SK-N-SH (cell line): ENCODE data around the gene XIST. TPM values are rescaled to one million over a fixed set of nuclear protein-coding genes. Genes with fewer than 3 reads are reported as not detected.

Source experiments
- CTCF ChIA-PET: fragments of 300-600, 350-600 bp; formaldehyde crosslinking; extraction: SDS; loops from one replicate; lab custom pipeline; 2021; lab: Yijun Ruan, JAX
- POLR2A ChIA-PET: fragments of 350-600 bp; sonication (Branson Sonifier 250); formaldehyde crosslinking; extraction: SDS; loops from one replicate; lab custom pipeline; 2020; ENCODE audit warnings: antibody characterized with exemption, inconsistent platforms; lab: Yijun Ruan, JAX
- DNase-seq: peaks from one replicate; pipeline ENCODE4 v3.0.0; 2012
- H2AFZ ChIP-seq: fragments of 200-600 bp; sonication (generic); 2 replicates; pipeline ENCODE4 v1.8.1; 2016; ENCODE audit warnings: antibody characterized with exemption, mild to moderate bottlenecking, low read depth
- H3F3A ChIP-seq: fragments of 200-600 bp; sonication (generic); replicated peaks from 2 replicates; pipeline ENCODE3; 2016; ENCODE audit warnings: antibody characterized with exemption, mild to moderate bottlenecking; ENCODE audit not compliant: insufficient read depth
- H3K27ac ChIP-seq, 2 experiments: fragments of 200-500 bp in 1 of 2; fragments of 200-600 bp in 1 of 2; sonication (Bioruptor generic) in 1 of 2; sonication (generic), shearing (Covaris generic) in 1 of 2; 2 replicates each; pipeline versions ENCODE4 v1.5.1 to v1.6.1; 2014 to 2016; ENCODE audit warnings: low read depth in 2 of 2, inconsistent platforms in 1 of 2, low read length in 1 of 2, mild to moderate bottlenecking in 1 of 2, mixed read lengths in 1 of 2
- H3K27me3 ChIP-seq: fragments of 200-600 bp; sonication (generic), shearing (Covaris generic); 2 replicates; pipeline ENCODE4 v1.6.1; 2016; ENCODE audit warnings: mixed run types; ENCODE audit not compliant: insufficient read depth
- H3K36me3 ChIP-seq, 2 experiments: fragments of 200-500 bp in 1 of 2; fragments of 200-600 bp in 1 of 2; sonication (Bioruptor generic) in 1 of 2; sonication (generic) in 1 of 2; replicated peaks in 1 of 2; 2 replicates each; pipeline versions ENCODE3 to v1.5.1; 2014 to 2016; ENCODE audit warnings: low read length in 1 of 2, mild to moderate bottlenecking in 1 of 2; ENCODE audit not compliant: insufficient read depth in 2 of 2, control insufficient read depth in 1 of 2
- H3K4me1 ChIP-seq, 2 experiments: fragments of 200-500 bp in 1 of 2; fragments of 200-600 bp in 1 of 2; sonication (Bioruptor generic) in 1 of 2; sonication (generic), shearing (Covaris generic) in 1 of 2; 2 replicates each; pipeline versions ENCODE4 v1.5.1 to v1.6.1; 2014 to 2016; ENCODE audit warnings: low read depth in 1 of 2, low read length in 1 of 2, mixed run types in 1 of 2; ENCODE audit not compliant: insufficient read depth in 2 of 2, control insufficient read depth in 1 of 2
- H3K4me2 ChIP-seq: fragments of 200-600 bp; sonication (generic), shearing (Covaris generic); 2 replicates; pipeline ENCODE4 v1.6.1; 2017; ENCODE audit warnings: mixed run types
- H3K4me3 ChIP-seq, 2 experiments: fragments of 200-500 bp in 1 of 2; fragments of 200-600 bp in 1 of 2; sonication (Bioruptor generic) in 1 of 2; sonication (generic), shearing (Covaris generic) in 1 of 2; 2 replicates each; pipeline versions ENCODE4 v1.5.1 to v1.8.1; 2014 to 2016; ENCODE audit warnings: low read depth in 2 of 2, inconsistent platforms in 1 of 2, low read length in 1 of 2, mild to moderate bottlenecking in 1 of 2, mixed read lengths in 1 of 2, moderate library complexity in 1 of 2
- H3K79me2 ChIP-seq: fragments of 200-600 bp; sonication (generic); 2 replicates; pipeline ENCODE4 v1.8.1; 2017; ENCODE audit warnings: mild to moderate bottlenecking; ENCODE audit not compliant: insufficient read depth
- H3K9ac ChIP-seq: fragments of 200-600 bp; sonication (generic); 2 replicates; pipeline ENCODE4 v1.6.1; 2017; ENCODE audit warnings: mixed run types
- H3K9me2 ChIP-seq: fragments of 200-600 bp; sonication (generic); 2 replicates; pipeline ENCODE4 v1.6.1; 2017; ENCODE audit warnings: mixed run types
- H3K9me3 ChIP-seq: fragments of 200-600 bp; sonication (generic); 2 replicates; pipeline ENCODE4 v1.6.1; 2017; ENCODE audit warnings: mixed run types, mild to moderate bottlenecking, moderate library complexity
- H4K20me1 ChIP-seq: fragments of 200-600 bp; sonication (generic); 2 replicates; pipeline ENCODE4 v1.6.1; 2017; ENCODE audit warnings: mild to moderate bottlenecking, mixed run types; ENCODE audit not compliant: insufficient read depth
- CHD2 ChIP-seq: fragments of 150-350 bp; IDR thresholded peaks from 2 replicates; pipeline ENCODE4 v1.6.1; 2018; ENCODE audit warnings: low read length; ENCODE audit not compliant: partially characterized antibody
- EP300 ChIP-seq, 2 experiments: IDR thresholded peaks; 2 replicates each; pipeline versions ENCODE4 v1.4.0 to v1.6.1; 2012; ENCODE audit warnings: borderline replicate concordance in 1 of 2, low read depth in 1 of 2, low read length in 1 of 2
- FOXJ3 ChIP-seq: sonication (generic); formaldehyde crosslinking; IDR thresholded peaks from 2 replicates; pipeline ENCODE4 v1.5.1; 2020; ENCODE audit warnings: mild to moderate bottlenecking, missing genetic modification reagents
- IRF3 ChIP-seq: fragments of 150-350 bp; IDR thresholded peaks from 2 replicates; pipeline ENCODE4 v1.6.1; 2016; ENCODE audit warnings: mild to moderate bottlenecking, low read depth, low read length
- MAX ChIP-seq: IDR thresholded peaks from 2 replicates; pipeline ENCODE4 v1.4.0; 2012; ENCODE audit warnings: low read depth
- MEF2A ChIP-seq: IDR thresholded peaks from 2 replicates; pipeline ENCODE4 v1.4.0; 2012; ENCODE audit warnings: low read depth, borderline replicate concordance
- NFIC ChIP-seq: IDR thresholded peaks from 2 replicates; pipeline ENCODE4 v1.4.0; 2012; ENCODE audit warnings: borderline replicate concordance
- NRF1 ChIP-seq: IDR thresholded peaks from 2 replicates; pipeline ENCODE4 v1.6.1; 2012; ENCODE audit warnings: low read depth, mild to moderate bottlenecking, low read length
- PBX3 ChIP-seq: IDR thresholded peaks from 2 replicates; pipeline ENCODE4; 2012
- RFX5 ChIP-seq: IDR thresholded peaks from 2 replicates; pipeline ENCODE4 v1.6.1; 2012; ENCODE audit warnings: mild to moderate bottlenecking, improper control_type of control experiment, low read length
- SIN3A ChIP-seq: IDR thresholded peaks from 2 replicates; pipeline ENCODE4 v1.6.1; 2012; ENCODE audit warnings: low read depth, mild to moderate bottlenecking, low read length, moderate library complexity, borderline replicate concordance
- TAF1 ChIP-seq: IDR thresholded peaks from 2 replicates; pipeline ENCODE4 v1.6.1; 2012; ENCODE audit warnings: low read depth, mild to moderate bottlenecking, low read length, moderate library complexity, borderline replicate concordance
- TCF12 ChIP-seq: IDR thresholded peaks from 2 replicates; pipeline ENCODE4 v1.4.0; 2012
- TEAD4 ChIP-seq: IDR thresholded peaks from 2 replicates; pipeline ENCODE4 v1.4.0; 2012; ENCODE audit warnings: mild to moderate bottlenecking, borderline replicate concordance; ENCODE audit not compliant: insufficient read depth
- USF1 ChIP-seq: IDR thresholded peaks from 2 replicates; pipeline ENCODE4 v1.4.0; 2012; ENCODE audit warnings: low read depth, borderline replicate concordance
- USF2 ChIP-seq: fragments of 150-350 bp; IDR thresholded peaks from 2 replicates; pipeline ENCODE4 v1.6.1; 2017; ENCODE audit warnings: antibody characterized with exemption, low read length, low read depth, borderline replicate concordance
- WGBS: methylation state at CpG from one replicate; pipeline ENCODE4 v1.1.6; 2017; ENCODE audit warnings: low lambda C conversion rate; 5-methylcytosine and 5-hydroxymethylcytosine counted together
- polyA plus RNA-seq, 3 experiments: library from polyadenylated mRNA; depleted of rRNA; stranded (reverse); fragments of >200 nt; gene quantifications; 2 replicates each; pipeline ENCODE4 v1.2.3, GENCODE V29; 2012

XIST gene
- polyA plus RNA-seq, 1 of the 3 experiments (the other 2 are of a cell fraction), result 135 TPM

- CTCF ChIA-PET, result no interaction called here
- H3K4me3 ChIP-seq, result peak overlapping the region; percentile 70 to 72
Measured at GRCh38 chrX:73852022-73852421, 492 bp downstream of the XIST start.

GRCh38 chrX:73851014-73852009 lies 1.2 kb downstream of the XIST start:
- H3K27ac ChIP-seq, result peak overlapping the region; percentile 87 to 96
- TF ChIP-seq USF1, result peak; percentile 91
- no peak for TF ChIP-seq NFIC
- TF ChIP-seq SIN3A, result no peak; the same call in 1 of the 2 replicates
- TF ChIP-seq USF2, result peak; percentile 8; the same call in 1 of the 2 replicates
- peak; percentile 11 for TF ChIP-seq CHD2
- peak; percentile 68; the same call in 1 of the 2 replicates for TF ChIP-seq TAF1
- TF ChIP-seq EP300 (IDR thresholded peaks at IDR 0.05; ENCODE audit: borderline replicate concordance in 1 of 2, low read depth in 1 of 2, low read length in 1 of 2), result 0 out of 4 replicates have a peak, but pooled peaks have one; percentile 13 to 28
- peak; percentile 25; the same call in 1 of the 2 replicates for TF ChIP-seq TCF12
- peak; percentile 29; the same call in 1 of the 2 replicates for TF ChIP-seq IRF3
- TF ChIP-seq TEAD4, result peak; percentile 22; the same call in 1 of the 2 replicates
- TF ChIP-seq MAX, result peak; percentile 91
- no peak for TF ChIP-seq MEF2A
- no peak for TF ChIP-seq RFX5
- peak; percentile 94 for TF ChIP-seq PBX3

More at GRCh38 chrX:73852022-73852421, 492 bp downstream of the XIST start:
- Histone ChIP-seq H3K9me3 (no peaks in the 10 kb centered on the region), H3K79me2 (peaks cover 48% of the 10 kb centered on the region), H3F3A (no peaks in the 10 kb centered on the region), H3K9me2 (no peaks in the 10 kb centered on the region), H3K36me3 (peaks cover 9 to 12% of the 10 kb centered on the region in 2 experiments), H3K27ac (peak overlapping the region; percentile 87 to 96), H4K20me1 (peaks cover 38% of the 10 kb centered on the region), H3K9ac (peak overlapping the region; percentile 99), H2AFZ (peak overlapping the region; percentile 58; the same call in 1 of the 2 replicates), H3K4me2 (peak overlapping the region; percentile 73), H3K27me3 (no peaks in the 10 kb centered on the region), H3K4me1 (peaks cover under 1 to 3% of the 10 kb centered on the region in 2 experiments; a peak in 1 of 4 replicates)
- POLR2A ChIA-PET, result no interaction called here
- DNase-seq, result no peak
- WGBS, result 38% methylated on average over 19 of the region's 19 CpGs
- TF ChIP-seq MEF2A (no peak), NRF1 (no peak), FOXJ3 (CRISPR knock-in tag) (no peak), PBX3 (no peak)

More at GRCh38 chrX:73851014-73852009, 1.2 kb downstream of the XIST start:
- DNase-seq, result peak; percentile 70
- Histone ChIP-seq H3K27me3 (no peaks in the 10 kb centered on the region), H3K4me2 (peak overlapping the region; percentile 73), H3K9me2 (no peaks in the 10 kb centered on the region), H4K20me1 (peaks cover 45% of the 10 kb centered on the region), H2AFZ (peak overlapping the region; percentile 58; the same call in 1 of the 2 replicates), H3F3A (no peaks in the 10 kb centered on the region), H3K79me2 (peaks cover 55% of the 10 kb centered on the region), H3K36me3 (peaks cover 10 to 15% of the 10 kb centered on the region in 2 experiments), H3K4me1 (peaks cover 3 to 5% of the 10 kb centered on the region in 2 experiments; a peak in 1 of 4 replicates), H3K4me3 (peak overlapping the region; percentile 70 to 72), H3K9me3 (no peaks in the 10 kb centered on the region), H3K9ac (peak overlapping the region; percentile 99)
- WGBS, result 52% methylated on average over 33 of the region's 33 CpGs
- ChIA-PET POLR2A (no interaction called here), CTCF (interaction anchor here (1.1 kb wide), 1 partner anchor 11 kb away, joined by 4 read pairs; no protein-coding TSS in a partner anchor)
